C4-2B (cell line): ENCODE measurements around the gene ZNF692.

ENCODE experiments used
- CTCF ChIP-seq: fragments of 450-650 bp; conservative IDR thresholded peaks from 2 replicates; pipeline ENCODE4 v1.5.1; 2017; ENCODE audit warnings: mild to moderate bottlenecking
- ZFX ChIP-seq: fragments of 450-650 bp; IDR thresholded peaks from 2 replicates; pipeline ENCODE4 v1.6.1; 2017

- TF ChIP-seq CTCF, result no peak
- TF ChIP-seq ZFX, result peak; percentile 38; the same call in 1 of the 2 replicates
Measured at GRCh38 chr1:248872752-248873408, 14.0 kb upstream of the ZNF692 start.
